GM18505 (cell line): ENCODE data around the gene VPS45.

Experiments
- ATAC-seq: cut with Tn5 transposase; IDR thresholded peaks from one replicate; pipeline ENCODE4 v1.9.1; 2021; ENCODE audit not compliant: unreplicated experiment
- POLR2A ChIP-seq: IDR thresholded peaks from 4 replicates; pipeline ENCODE4 v1.6.1; 2011; ENCODE audit warnings: borderline replicate concordance; ENCODE audit not compliant: insufficient read depth, insufficient read length; ENCODE audit errors: extremely low read depth

Gene VPS45

DNA sequence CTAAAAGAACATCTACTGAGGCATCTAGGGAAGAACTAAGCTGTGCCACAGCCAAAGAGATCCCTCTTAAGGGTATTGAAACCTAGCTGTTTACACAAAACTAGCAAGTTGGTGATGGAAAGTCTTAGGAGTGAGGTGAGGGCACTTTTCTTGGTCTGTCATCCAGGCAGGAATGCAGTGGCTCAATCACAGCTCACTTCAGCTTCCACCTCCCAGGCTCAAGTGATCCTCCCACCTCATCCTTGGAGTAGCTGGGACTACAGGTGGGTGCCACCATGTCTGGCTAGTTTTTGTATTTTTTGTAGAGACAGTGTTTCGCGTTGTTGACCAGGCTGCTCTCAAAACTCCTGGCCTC is 84.6 kb downstream of the VPS45 start:
- no peak for TF ChIP-seq POLR2A
- ATAC-seq: no peak

DNA sequence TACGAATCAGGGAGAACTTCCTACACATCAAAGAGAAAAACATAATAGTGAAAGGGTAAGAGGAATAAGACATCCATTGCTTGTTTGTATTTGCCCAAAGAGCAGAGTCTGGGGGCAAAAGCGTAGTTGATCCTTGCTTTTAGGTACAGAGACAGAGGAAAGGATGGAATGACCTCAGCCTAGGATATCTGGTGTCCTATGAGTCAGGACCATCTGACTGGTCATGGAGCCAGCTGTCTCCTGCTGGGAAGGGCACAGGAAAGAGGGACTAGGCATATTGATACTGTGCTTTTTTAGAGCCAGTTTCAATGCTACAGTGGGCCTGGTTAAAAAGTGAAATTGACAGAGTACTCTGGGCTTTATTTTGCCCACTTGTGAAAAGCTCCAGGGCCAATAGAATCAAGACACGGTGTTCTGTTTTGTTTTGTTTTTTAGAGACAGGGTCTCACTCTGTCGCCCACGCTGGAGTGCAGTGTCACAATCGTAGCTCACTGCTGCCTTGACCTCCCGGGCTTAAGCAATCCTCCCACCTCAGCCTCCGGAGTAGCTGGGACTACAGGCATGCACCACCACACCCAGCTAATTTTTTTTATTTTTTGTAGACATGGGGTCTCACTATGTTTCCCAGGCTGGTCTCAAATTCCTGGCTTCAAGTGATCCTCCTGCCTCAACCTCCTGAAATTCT is 85.3 kb downstream of the VPS45 start:
- TF ChIP-seq POLR2A: no peak
- no peak for ATAC-seq

DNA sequence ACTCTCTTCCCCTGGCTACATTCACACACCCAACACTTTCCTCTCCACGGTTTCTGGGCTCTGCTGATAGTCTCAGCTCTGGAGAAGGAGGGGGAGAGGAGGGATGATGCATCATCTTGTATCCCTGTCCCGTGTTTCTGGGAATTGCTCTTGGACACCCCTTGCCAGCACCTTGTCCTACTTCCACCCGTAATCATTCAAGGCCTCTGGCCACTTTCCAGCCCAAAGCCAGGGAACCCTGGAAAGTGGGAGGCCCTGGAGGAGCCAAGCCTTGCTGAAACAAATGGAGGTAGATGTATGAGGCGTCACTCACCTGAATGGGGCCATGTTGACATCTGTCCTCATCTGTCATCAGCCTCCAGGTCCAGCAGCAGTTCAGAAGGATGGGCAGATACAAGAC is 86.6 kb downstream of the VPS45 start:
- no peak for ATAC-seq
- no peak for TF ChIP-seq POLR2A

DNA sequence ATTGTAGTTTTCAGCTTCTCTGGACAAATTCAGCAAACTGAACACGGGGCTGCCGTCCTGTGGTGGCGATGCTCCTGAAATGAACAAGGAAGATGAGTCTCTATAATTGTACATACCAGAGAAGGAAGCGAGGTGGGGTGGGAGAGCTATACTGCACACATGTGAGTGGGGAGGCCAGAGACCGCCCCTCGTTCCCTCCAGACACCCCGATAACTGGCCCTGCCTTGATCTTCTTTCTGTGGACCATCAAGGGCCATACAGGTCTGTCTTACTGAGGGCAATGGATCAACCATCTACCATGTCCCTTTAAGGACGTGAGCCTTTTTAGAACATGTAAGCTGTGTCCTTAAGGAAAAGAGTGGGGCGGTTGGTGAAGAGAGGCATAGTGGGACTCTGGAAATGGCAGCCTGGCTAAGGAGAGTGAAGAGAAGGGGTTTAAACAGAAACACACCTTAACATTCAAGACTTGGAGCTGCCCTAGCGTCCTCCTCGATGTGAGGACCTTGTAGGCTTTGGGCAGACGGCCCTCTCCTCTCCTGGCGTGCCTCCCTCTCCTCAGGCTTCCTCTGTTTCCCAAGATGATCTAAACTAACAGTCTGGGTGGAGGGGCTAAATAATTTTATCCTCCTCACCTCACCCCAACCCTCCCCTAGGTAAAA is 88.0 kb downstream of the VPS45 start:
- TF ChIP-seq POLR2A: peak; percentile 60
- no peak for ATAC-seq

DNA sequence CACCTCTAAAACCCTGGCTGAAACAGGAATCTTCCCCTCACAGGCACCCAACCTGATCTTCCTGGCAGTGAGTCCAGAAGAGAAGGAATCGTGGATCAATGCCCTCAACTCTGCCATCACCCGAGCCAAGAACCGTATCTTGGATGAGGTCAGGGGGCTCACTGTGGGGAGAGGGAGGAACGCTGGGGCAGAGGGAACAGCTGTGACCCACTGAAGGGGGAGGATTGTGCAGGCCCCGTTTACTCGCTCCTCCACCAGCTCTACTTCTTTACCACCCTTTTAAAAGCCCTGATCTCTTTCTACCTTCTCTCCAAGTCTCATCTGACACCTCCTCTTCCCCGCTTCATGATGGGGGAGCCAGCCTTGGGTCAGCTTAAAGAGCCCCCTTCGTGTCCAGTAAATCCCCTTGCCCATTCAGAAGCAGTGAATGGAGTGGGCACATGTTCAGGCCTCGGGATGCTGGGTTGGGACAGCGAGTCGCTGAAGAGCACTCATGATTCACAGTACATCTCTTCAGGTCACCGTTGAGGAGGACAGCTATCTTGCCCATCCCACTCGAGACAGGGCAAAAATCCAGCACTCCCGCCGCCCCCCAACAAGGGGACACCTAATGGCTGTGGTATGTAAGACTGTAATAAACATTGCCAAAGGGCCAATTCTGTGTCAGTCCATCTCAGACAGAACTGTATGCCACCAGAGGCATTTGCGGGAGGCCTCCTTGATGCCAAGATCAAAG is 89.5 kb downstream of the VPS45 start:
- no peak for TF ChIP-seq POLR2A
- ATAC-seq: no peak

DNA sequence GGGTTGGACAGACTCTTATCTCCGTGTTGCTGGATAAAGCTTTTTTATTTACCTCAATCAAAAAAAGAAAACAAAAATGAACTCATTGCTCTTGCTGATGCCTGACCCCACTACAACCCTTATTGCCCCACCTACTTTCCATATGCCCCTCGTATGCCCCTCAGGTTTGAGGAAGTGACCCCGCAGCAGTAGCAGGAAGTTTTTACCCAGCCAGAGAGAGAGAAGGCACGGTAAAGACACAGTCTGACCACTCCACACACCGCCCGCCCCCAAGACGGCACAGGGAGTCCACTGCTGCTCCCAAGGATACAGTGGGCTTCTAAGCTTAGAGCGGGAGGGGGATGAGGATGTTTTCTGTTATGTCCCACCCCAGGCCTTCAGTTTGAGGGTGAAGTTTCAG is 92.0 kb downstream of the VPS45 start:
- TF ChIP-seq POLR2A: peak; percentile 67
- no peak for ATAC-seq

DNA sequence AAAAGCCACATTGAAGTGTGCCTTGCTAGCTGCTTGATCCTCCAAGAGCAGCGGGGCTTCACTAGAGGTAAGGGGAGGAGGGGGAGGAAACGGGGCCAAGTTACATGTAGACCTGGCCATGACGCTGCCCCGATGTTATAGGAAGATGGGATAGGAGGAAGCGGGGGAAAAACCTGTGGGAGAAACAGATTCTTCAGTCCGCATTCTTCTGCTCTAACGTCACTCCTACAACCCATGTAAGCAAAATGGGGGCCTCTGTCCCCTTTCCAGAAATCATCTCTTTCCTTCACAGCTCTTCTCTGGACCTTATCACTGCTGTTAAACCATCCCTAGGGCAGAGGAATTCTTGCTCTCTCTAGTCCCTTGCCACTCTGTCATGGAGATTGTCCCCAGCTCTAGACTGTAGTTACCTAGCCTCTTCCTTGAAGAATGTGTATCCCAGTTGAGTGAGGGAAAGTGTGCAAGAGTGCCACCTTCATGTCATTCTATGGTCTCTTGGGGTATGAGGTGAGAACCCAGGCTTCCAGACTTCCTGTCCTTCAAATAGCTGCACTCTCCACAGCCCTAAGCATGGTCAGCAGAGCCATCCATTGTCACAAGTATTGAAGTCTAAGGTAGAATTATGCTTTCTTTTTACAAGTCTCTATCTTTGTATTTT is 93.5 kb downstream of the VPS45 start:
- ATAC-seq: no peak
- TF ChIP-seq POLR2A: no peak

DNA sequence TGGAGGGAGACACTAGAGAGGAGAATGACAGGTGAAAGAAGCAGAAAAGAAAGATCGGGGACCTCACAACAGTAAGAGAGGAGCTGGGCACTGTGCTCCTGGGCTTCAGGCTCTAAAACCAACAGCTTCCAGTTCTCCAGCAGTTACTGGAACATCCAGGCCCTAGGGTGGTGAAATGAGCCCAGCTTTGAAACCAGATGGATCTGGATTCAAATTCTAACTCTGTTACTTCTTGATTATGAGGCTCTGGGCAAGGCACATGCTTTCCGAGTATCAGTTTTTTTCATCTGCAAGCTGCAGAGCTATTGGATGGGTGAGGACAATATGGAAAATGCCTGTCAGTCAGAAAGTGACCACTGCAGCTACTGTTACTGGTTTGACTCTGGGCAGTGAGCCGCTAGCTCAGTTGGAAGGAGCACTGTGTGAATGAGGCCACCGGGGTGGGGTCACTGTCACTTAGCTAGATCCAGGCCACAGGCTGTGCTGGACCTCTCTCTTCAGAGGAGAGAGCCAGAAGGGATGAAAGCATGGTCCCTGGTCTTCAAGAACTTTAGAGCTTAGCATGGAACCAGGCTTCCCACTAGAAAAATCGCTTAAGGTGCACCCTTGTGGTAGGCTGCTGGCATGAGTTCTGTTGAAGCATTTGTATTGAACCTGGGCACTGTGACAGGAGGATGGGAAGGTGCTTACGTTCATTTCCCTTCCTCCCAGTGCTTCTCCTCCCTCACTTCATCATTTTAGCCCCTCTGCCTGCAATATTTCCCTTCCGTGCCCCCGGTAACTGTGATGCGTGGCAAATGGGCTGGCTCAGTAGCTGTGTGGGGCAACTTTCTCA is 94.4 kb downstream of the VPS45 start:
- no peak for ATAC-seq
- no peak for TF ChIP-seq POLR2A

DNA sequence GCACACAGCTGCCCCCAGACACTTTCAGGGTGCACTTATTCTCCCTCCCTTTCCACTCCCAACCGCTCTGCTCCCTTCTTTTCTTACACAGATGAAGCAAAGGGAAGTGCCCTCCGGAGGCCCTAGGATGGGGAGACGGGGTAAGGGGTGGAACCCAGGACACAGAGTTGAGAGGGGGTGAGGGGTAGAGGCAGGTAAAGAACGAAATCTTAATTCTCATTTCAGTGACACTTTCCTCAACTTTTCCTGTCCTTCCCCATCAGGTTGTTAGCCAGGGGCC is 94.9 kb downstream of the VPS45 start:
- ATAC-seq: no peak
- TF ChIP-seq POLR2A: no peak

DNA sequence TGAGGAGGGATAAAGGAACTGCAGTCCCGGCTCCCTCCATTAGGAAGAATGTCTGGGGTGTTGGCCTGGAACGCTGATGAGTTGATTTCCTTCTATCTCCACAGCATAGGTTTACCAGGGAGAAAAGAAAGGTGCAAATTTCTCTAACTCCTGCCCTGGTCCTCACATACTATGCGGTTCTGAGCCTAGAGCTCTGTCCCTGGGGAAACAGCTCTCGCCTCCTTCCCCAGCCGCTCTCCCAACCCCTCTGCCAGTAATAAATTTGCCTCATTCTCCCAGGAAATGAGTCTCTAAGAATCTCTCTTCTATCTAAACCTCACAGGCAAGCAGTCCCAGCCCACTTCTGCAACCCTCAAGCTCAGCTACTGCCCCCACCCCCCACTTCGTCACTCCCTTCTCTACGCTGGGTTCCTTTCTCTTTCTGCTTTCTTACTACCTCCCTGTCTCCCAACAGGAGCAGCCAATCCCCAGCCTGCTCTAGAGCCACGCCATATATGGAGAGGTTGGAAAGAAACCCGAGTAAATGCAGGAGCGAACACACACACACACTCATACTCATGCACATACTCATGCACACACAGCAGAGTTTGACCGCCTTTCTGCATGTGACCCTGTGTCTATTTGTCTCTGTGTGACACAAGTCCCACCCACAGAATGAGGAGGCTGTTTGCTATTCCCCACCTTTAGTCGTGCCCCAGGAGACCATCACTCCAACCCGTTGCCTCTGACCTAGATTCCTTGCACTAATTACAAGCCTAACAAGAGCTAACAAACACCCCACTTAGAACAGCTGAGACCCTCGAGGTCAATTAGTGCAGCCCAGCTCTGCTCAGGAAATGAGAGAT is 95.5 kb downstream of the VPS45 start:
- ATAC-seq: no peak
- peak; percentile 70 for TF ChIP-seq POLR2A

DNA sequence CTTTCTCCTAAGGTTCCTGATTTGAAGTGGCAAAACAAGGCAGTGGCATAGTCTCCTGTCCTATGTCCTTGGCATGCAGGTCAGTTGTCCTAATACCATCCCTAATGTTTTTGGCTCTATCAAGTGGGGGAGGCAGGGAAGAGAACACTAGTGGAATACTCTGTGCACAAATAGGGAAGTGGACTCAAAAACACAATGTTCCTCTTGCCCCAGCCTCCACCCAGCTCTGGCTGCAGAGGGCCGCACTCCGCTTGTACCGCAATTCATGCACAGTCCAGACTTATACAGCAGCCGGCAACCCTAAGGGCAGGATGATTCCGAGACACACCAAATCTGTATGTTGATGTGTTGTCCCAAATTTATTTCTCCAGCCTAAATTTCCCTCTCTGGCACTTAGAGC is 96.6 kb downstream of the VPS45 start:
- ATAC-seq: no peak
- TF ChIP-seq POLR2A: no peak

DNA sequence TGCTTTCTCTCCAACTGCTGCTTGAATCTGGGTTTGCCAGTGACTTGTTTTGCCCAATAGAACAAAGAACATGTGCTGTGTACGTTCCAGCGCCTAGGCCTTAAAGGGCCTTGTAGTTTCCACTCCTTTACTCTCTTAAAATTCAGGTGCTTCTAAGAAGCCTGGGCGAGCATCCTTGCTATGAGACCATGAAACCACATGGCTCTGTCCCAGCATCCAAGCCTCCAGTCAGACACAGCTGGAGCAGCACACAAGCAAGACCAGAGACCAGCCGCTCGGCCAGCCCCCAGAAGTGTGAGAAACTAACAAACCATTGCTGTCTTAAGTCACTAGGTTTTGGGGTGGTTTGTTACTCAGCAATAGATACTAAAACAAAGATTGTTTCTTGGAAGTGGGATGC is 97.2 kb downstream of the VPS45 start:
- ATAC-seq: no peak
- no peak for TF ChIP-seq POLR2A
